Psoas muscle (tissue), 8 donors: Measurements from ENCODE around the gene TGFB2. TPM values are rescaled to one million over a fixed set of nuclear protein-coding genes. Genes with fewer than 3 reads are reported as not detected.

Experiments
- ATAC-seq, 4 donors: fragments of 200-7000 bp; cut with Tn5 transposase; one replicate each; pipeline ENCODE4 v1.9.1; 2020; ENCODE audit warnings: moderate library complexity in 3 of 4, mild to moderate bottlenecking in 2 of 4
- DNase-seq, 2 donors: peaks; one replicate each; pipeline ENCODE4 v3.0.0-alpha.2; 2020
- H3K27ac ChIP-seq: fragments of 200-600 bp; one replicate; pipeline ENCODE4 v1.8.0; 2022
- H3K27me3 ChIP-seq, 3 donors: fragments of 200-600 bp in 1 of 3; one replicate each; pipeline versions ENCODE4 v1.6.1 to v1.8.0; 2013 to 2022; ENCODE audit warnings: low read length in 2 of 3, mild to moderate bottlenecking in 2 of 3, moderate library complexity in 1 of 3; ENCODE audit not compliant: insufficient read depth in 3 of 3
- H3K36me3 ChIP-seq, 2 donors: fragments of 200-600 bp in 1 of 2; one replicate each; pipeline versions ENCODE4 v1.6.1 to v1.8.0; 2013 to 2022; ENCODE audit warnings: low read depth in 1 of 2, mild to moderate bottlenecking in 1 of 2, moderate library complexity in 1 of 2; ENCODE audit not compliant: insufficient read depth in 1 of 2
- H3K4me1 ChIP-seq: fragments of 200-600 bp; one replicate; pipeline ENCODE4 v1.8.0; 2022
- H3K4me3 ChIP-seq: fragments of 200-600 bp; one replicate; pipeline ENCODE4 v1.8.0; 2022; ENCODE audit warnings: mild to moderate bottlenecking
- H3K9me3 ChIP-seq: fragments of 200-600 bp; one replicate; pipeline ENCODE4 v1.8.0; 2022
- CTCF ChIP-seq: fragments of 200-600 bp; IDR thresholded peaks from one replicate; pipeline ENCODE4 v1.8.0; 2022; ENCODE audit warnings: antibody characterized with exemption
- WGBS, 3 donors: extraction: QIAGEN DNeasy Blood & Tissue Kit; methylation state at CpG; one replicate each; pipeline versions ENCODE4 v1.1.6 to v1.1.7; 2013; 5-methylcytosine and 5-hydroxymethylcytosine counted together
- intact Hi-C, 2 donors: fragments of 100-400 bp; cut with DNase I; formaldehyde crosslinking; loops; one replicate each; pipeline versions ENCODE4 v1.11.0 to v1.14.2; 2022
- polyA plus RNA-seq, 3 donors: library from polyadenylated mRNA; stranded (reverse); fragments of 200-250 nt; gene quantifications; one replicate each; pipeline ENCODE4 v1.2.3, GENCODE V29; 2013
- total RNA-seq, 4 donors: library from RNA; stranded (reverse); fragmentation: NEBNext Ultra II Directional in 2 of 4; extraction: Animal tissue kit (Norgen Biotek cat#: 25700) in 2 of 4; gene quantifications; one replicate each; pipeline versions ENCODE4 v1.2.1 to v1.2.4, GENCODE V29; 2021 to 2023
- donor health status: healthy with polysubstance abuse.
- donor health status: DM: no; HTN: no; CAD: no; lungs with moderate emphysema.
- donor health status: Bipolar disorder and iron deficiency.
- donor health status: healthy.
- donor health status: DM: yes; HTN: yes; CAD: no.
- donor health status: DM: no; HTN: no; CAD: no.
- donor health status: DM: no; HTN: no; CAD: no.
- donor health status: DM: yes; HTN: yes; CAD: no.

TGFB2 gene
- total and polyA plus RNA-seq, 7 donors = 0.43 to 35.4 (median 5.1) TPM

DNA sequence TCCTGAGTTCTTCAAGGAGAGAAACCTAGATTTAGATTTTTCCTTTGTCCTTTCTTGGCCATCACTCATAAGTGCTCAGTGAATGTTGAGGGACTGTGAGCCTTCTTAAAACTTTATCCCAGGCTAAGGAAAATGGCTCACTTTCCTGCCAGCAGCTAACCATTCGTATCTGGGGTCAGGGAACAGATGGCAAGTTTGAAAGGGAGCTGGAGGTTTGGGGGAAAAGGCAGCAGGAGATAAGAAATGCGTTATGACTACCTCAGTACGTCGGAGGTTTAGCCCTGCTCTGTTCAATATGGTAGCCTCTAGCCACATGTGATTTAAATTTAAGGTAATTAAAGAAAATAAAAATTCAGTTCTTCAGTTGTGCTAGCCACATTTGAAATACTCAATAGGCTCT is 46.7 kb upstream of the TGFB2 start:
- no peak for ATAC-seq
- whole genome bisulfite sequencing, 3 donors = 75 to 80% (median 77%) methylated on average over 4 of the region's 4 CpGs

DNA sequence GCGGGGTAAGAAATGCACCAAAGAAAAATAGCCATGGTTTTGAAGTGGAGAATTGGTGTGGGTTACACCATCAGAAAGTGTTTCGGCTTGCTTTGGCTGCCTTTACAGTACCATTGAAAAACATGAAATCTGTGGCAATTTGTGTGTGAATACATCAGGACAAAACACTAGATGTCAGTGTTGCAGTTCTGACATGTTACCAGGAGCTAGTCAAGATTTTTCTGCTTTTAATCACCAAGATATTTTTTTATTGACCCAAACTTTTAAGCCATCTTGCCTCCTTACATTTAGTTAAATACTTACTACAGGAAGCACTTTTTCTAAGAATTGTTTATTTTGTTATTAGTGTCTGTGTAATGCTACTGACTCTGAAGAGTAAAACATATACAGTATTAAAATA is 45.7 kb upstream of the TGFB2 start:
- peaks cover 12% of the 10 kb centered on the region for H3K4me1 ChIP-seq
- no peak overlapping the region for H3K27ac ChIP-seq
- H3K27me3 ChIP-seq = no peaks in the 10 kb centered on the region
- no peak overlapping the region for H3K4me3 ChIP-seq
- peaks cover 2 to 20% of the 10 kb centered on the region in 2 donors for H3K36me3 ChIP-seq
- no peaks in the 10 kb centered on the region for H3K9me3 ChIP-seq
- WGBS, 3 donors = 49 to 68% (median 59%) methylated on average over 2 of the region's 2 CpGs
- intact Hi-C loops = no loop called here
- DNase-seq (no peak), ATAC-seq (peak in 1 of 4 donors; percentile 47)
- TF ChIP-seq CTCF = peak; percentile 44

More for the DNA sequence above, 46.7 kb upstream of the TGFB2 start:
- no peak for TF ChIP-seq CTCF
- H3K4me1 ChIP-seq = peaks cover 12% of the 10 kb centered on the region
- DNase-seq = no peak
- intact Hi-C loops = no loop called here
- H3K9me3 ChIP-seq = no peaks in the 10 kb centered on the region
- H3K27me3 ChIP-seq = no peaks in the 10 kb centered on the region
- H3K36me3 ChIP-seq = peaks cover 6 to 23% of the 10 kb centered on the region in 2 donors
- no peak overlapping the region for H3K27ac ChIP-seq
- H3K4me3 ChIP-seq = no peak overlapping the region

GRCh38 chr1:218301217-218301616 is 43.9 kb upstream of the TGFB2 start:
- ATAC-seq (no peak), DNase-seq (no peak)
- H3K36me3 ChIP-seq = peaks cover 4 to 29% of the 10 kb centered on the region in 2 donors
- H3K4me1 ChIP-seq = peaks cover 11% of the 10 kb centered on the region
- no peaks in the 10 kb centered on the region for H3K27me3 ChIP-seq
- no peak overlapping the region for H3K27ac ChIP-seq
- intact Hi-C loops = no loop called here
- WGBS, 3 donors = 86 to 95% (median 94%) methylated on average over 1 of the region's 1 CpG
- H3K9me3 ChIP-seq = no peaks in the 10 kb centered on the region
- TF ChIP-seq CTCF = no peak
- H3K4me3 ChIP-seq = no peak overlapping the region

DNA sequence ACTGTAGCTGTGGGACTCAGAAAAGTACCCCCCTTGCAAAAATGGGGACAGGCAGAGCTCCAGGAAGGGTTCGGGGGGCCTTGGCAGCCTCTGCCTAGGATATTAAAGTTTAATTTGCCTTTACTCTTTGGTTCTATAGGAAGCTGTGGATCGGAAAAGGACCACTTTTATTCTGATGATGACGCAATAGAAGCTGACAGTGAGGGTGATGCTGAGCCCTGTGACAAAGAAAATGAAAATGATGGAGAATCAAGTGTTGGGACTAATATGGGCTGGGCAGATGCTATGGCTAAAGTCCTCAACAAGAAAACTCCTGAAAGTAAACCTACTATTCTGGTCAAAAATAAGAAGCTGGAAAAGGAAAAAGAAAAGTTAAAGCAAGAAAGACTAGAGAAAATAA is 43.0 kb upstream of the TGFB2 start:
- Histone ChIP-seq H3K27ac (no peak overlapping the region), H3K4me1 (peaks cover 1% of the 10 kb centered on the region), H3K9me3 (no peaks in the 10 kb centered on the region), H3K36me3 (peaks cover 3 to 30% of the 10 kb centered on the region in 2 donors), H3K27me3 (no peaks in the 10 kb centered on the region), H3K4me3 (no peak overlapping the region)
- DNase-seq (no peak), ATAC-seq (no peak)
- no peak for TF ChIP-seq CTCF
- intact Hi-C loops = no loop called here
- WGBS, 3 donors = 92 to 95% (median 92%) methylated on average over 3 of the region's 3 CpGs

DNA sequence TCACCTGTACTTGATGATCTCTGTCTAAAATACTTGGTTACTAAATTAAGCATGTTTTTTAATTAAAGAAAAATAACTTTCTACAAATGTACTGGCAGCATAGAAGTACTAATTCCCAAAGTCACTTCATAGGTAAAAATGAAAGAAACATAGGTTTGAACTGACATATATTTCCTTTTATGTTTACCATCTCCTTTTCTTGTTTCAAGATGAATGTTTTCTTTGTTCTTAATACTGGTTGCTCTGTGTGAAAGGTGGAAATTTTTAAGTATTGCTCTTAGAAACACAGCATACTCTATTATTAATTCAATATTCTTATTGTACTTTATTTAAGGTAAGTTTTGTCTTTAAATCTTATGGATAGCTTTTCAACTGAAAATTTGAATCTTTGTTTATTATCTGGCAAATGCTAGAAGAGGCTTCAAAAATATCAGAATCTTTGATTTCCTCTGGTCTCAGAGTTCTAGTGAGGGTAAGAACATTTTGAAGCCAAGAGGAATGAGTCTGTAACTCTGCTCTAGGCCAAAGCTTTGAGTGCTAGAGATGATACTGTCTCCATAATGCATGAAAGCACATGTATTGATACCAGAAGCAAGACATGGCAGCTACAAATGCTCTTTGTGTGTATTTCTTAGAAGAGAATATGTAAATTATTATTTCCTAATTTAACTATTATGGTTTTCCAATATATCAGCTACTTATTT is 41.8 kb upstream of the TGFB2 start:
- Histone ChIP-seq H3K36me3 (peaks cover 3 to 39% of the 10 kb centered on the region in 2 donors), H3K4me3 (no peak overlapping the region), H3K4me1 (no peaks in the 10 kb centered on the region), H3K27me3 (no peaks in the 10 kb centered on the region), H3K9me3 (no peaks in the 10 kb centered on the region), H3K27ac (no peak overlapping the region)
- intact Hi-C loops = no loop called here
- DNase-seq (no peak), ATAC-seq (no peak)
- no peak for TF ChIP-seq CTCF
